GM12874 (cell line): ENCODE results near the gene VIPR1.

Experiments used
- CTCF ChIP-seq: IDR thresholded peaks from 2 replicates; pipeline ENCODE4 v1.5.1; 2011; ENCODE audit warnings: low read depth, mild to moderate bottlenecking, control low read depth, low read length, moderate library complexity; ENCODE audit not compliant: insufficient read depth

The VIPR1 gene

GRCh38 chr3:42489116-42489936 lies 13.1 kb upstream of the VIPR1 start:
- no peak for TF ChIP-seq CTCF

- no peak for TF ChIP-seq CTCF
Observed at GRCh38 chr3:42489937-42490227, 12.6 kb upstream of the VIPR1 start.

- TF ChIP-seq CTCF = no peak
Observed at GRCh38 chr3:42490243-42490642, 12.2 kb upstream of the VIPR1 start.

- no peak for TF ChIP-seq CTCF
Observed at GRCh38 chr3:42491881-42492507, 10.4 kb upstream of the VIPR1 start.

- TF ChIP-seq CTCF = no peak
Observed at GRCh38 chr3:42492508-42493080, 9.8 kb upstream of the VIPR1 start.

GRCh38 chr3:42493126-42493797 lies 9.2 kb upstream of the VIPR1 start:
- no peak for TF ChIP-seq CTCF

- TF ChIP-seq CTCF = no peak
Observed at GRCh38 chr3:42493798-42494151, 8.7 kb upstream of the VIPR1 start.
